GM18867 (cell line): ENCODE measurements around the gene CYP26A1.

ENCODE experiments used
- ATAC-seq: cut with Tn5 transposase; IDR thresholded peaks from one replicate; pipeline ENCODE4 v1.9.1; 2021; ENCODE audit warnings: mild to moderate bottlenecking, moderate library complexity; ENCODE audit not compliant: unreplicated experiment

CYP26A1 gene, protein sequence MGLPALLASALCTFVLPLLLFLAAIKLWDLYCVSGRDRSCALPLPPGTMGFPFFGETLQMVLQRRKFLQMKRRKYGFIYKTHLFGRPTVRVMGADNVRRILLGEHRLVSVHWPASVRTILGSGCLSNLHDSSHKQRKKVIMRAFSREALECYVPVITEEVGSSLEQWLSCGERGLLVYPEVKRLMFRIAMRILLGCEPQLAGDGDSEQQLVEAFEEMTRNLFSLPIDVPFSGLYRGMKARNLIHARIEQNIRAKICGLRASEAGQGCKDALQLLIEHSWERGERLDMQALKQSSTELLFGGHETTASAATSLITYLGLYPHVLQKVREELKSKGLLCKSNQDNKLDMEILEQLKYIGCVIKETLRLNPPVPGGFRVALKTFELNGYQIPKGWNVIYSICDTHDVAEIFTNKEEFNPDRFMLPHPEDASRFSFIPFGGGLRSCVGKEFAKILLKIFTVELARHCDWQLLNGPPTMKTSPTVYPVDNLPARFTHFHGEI

DNA sequence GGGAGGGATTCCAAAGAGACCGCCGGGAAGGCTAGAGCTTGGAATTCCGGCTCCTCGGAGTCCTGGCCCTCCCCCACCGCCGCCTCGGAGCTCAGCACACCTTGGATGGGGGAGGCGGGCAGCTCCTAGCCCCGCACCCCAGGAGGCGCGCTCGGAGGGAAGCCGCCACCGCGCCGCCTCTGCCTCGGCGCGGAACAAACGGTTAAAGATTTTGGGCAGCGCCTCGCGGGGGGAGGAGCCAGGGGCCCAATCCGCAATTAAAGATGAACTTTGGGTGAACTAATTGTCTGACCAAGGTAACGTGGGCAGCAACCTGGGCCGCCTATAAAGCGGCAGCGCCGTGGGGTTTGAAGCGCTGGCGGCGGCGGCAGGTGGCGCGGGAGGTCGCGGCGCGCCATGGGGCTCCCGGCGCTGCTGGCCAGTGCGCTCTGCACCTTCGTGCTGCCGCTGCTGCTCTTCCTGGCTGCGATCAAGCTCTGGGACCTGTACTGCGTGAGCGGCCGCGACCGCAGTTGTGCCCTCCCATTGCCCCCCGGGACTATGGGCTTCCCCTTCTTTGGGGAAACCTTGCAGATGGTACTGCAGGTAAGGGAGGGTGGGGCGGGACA is at the start of gene CYP26A1:
TSS of gene CYP26A1 (plus strand) at position 355 of the 608 bp plus-strand sequence. CDS start at position 397, 42 bp downstream.
- ATAC-seq = no peak

GRCh38 chr10:93026072-93026471 is 47.6 kb upstream of the CYP26A1 start:
- no peak for ATAC-seq

GRCh38 chr10:93027508-93027907 is 46.2 kb upstream of the CYP26A1 start:
- ATAC-seq = no peak

DNA sequence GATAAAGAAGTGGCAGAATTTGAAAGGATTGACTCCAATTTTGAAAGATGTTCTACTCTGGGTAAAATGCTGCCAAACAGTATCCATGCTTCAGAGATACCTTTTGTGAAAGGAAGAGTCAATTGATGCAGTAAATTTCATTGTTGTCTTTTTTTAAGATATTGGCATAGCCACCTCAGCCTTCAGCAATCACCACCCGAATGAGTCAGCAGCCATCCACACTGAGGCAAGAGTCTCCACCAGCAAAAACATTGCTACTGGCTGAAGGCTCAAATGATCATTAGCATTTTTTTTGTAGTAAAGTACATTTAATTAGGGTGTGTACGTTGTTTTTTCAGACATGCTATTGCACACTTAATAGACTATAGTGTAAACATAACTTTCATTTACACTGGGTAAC is 44.8 kb upstream of the CYP26A1 start:
- ATAC-seq = no peak

DNA sequence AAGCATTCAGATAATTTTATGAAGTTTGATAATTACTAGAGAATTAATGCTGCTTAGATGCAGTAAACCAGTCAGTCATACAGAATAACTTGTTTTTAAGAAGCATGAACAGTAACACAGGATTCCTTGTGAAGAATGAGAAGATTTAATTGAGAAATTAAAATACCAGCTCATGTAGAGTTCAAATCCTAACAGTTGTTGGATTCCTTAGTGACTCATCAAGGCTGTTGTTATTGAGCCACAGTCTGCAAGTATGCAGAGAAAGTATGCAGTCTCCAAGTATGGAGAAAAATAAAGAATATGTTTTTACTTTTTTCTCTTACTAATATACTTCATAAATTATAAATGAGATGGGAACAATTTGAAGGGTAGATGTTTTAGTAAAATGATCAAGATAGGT is 43.3 kb upstream of the CYP26A1 start:
- no peak for ATAC-seq

DNA sequence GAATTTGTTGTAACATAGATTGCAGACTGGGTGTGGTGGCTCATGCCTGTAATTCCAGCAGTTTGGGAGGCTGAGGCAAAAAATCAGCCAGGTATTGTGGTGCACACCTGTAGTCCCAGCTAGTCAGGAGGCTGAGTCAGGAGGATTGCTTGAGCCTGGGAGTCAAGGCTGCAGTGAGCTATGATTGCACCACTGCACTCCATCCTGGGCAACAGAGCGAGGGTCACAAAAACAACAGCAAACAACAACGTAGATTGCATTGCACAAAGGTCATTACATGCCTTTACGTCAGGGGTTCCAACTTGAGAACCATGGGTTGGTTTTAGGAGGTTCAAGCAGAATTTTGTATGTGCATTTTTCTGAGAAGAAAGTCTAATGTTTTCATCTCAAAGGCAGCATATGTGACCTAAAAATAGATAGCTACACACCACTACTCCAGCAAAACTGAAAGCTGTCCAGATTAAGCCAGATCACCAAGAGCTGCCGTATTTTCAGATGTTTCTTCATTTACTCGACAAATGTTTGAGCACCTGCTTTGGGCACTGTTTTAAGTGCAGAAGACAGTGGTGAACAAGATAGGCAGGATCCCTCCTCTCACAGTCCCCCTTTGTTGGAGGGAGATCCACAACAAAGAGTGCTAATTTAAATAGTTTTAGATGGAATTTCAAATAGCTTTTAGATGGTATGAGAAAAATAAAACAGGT is 41.4 kb upstream of the CYP26A1 start:
- no peak for ATAC-seq

GRCh38 chr10:93032809-93033137 is 40.9 kb upstream of the CYP26A1 start:
- ATAC-seq = no peak

DNA sequence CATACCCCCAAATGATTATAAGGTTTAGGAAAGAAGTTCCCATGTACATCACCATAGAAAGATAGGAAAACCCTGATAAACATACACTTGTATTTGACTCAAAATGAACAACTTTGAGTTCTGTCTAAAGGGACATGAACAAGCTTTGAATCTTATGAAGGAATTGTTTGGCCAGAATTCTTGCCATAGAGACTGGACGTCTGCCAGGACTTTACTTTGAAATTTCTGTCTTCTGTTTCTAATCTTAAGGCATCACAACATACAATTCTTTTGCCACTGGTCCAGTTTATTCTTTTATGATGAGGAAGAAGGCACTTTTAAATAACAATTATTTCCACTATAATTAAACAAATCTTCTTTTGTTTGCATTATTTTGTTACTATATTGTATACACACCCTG is 39.3 kb upstream of the CYP26A1 start:
- ATAC-seq = no peak

DNA sequence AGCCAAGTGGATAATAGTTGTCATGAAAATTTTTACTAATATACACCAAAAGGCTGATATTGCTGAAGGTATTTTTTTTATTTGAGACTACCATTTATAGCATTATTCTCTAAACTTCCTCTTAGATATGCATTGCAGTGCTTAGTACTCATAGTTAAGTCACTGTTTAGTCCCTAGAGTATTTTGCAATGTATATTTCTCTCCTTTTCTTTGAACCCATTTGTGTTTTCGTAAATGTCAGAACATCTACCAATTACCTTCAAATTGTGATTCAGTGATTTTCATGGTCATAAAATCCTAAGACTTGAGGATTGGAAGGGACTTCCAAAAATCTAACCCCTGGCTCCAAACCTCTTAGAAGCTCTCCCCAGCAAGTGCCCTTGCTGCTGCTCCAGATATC is 34.6 kb upstream of the CYP26A1 start:
- no peak for ATAC-seq

DNA sequence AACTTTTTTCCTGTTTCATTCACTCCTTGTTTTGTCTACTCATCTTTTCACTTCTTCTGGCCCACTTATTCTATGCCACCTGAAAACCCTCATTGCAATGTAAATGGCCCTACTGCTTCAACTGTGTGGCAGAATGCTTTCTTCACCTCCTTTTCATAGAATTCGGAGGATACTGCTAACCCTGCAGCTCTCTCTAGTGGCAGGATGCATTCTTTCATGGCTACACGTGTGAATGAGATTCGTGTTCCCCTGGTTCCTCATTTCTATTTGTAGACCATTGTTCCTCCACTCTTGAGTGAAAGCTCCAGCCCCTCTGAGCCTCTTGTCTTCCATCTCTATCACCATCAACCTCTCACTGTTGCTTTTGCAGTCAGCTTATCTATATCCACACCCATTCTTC is 34.0 kb upstream of the CYP26A1 start:
- no peak for ATAC-seq

- ATAC-seq = no peak
Measured at GRCh38 chr10:93054486-93054885, 19.2 kb upstream of the CYP26A1 start.

GRCh38 chr10:93058139-93058538 is 15.6 kb upstream of the CYP26A1 start:
- no peak for ATAC-seq

DNA sequence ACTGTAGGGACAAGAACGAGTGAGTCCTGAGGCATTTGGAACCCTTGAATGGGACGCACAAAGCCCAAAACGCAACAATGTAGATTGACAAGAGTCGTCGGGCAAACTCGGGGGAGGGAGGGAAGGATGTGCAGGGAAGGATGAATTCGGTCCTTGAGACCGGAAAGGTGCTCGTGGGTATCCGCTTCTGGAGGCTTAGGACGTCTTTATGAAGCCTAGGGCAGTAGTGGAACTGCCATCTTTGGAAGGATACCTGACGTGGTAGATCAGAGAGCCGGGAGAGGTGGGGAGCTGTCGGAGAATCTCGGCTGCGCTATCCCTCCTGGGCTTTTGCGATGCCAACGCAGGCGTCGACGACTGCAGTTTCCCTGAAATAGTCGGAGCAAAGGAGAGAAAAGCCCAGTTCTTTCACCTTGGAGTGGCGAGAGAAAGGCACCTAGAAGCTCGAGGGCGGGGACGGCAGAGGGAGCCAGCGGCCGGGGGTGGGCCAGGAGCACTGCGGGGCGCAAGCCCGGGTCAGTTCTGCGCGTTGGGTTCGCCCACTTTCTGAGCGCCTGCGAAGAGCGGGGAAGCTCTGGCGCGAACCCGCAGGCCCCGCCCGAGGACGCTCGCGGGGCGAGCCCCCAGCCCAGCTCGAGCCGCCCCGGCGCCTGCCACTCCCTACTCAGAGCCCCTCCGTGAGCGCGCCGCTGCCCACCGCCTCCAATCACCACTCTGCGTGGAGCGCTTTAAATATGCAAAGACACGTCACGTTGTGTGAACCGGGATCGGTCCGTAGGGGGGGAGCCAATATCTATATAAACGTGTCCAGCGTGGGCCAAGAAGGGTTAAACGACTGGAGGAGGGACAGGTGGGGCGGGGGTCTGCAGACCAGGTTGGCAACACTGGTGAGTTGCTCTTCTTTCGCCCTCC is 13.5 kb upstream of the CYP26A1 start, which contains the start of gene CYP26C1:
TSS of gene CYP26C1 (plus strand) at position 824 of the 912 bp plus-strand sequence. CDS start 466 bp downstream, outside the sequence.
- ATAC-seq = no peak

GRCh38 chr10:93060887-93061593 is 12.7 kb upstream of the CYP26A1 start:
- no peak for ATAC-seq

DNA sequence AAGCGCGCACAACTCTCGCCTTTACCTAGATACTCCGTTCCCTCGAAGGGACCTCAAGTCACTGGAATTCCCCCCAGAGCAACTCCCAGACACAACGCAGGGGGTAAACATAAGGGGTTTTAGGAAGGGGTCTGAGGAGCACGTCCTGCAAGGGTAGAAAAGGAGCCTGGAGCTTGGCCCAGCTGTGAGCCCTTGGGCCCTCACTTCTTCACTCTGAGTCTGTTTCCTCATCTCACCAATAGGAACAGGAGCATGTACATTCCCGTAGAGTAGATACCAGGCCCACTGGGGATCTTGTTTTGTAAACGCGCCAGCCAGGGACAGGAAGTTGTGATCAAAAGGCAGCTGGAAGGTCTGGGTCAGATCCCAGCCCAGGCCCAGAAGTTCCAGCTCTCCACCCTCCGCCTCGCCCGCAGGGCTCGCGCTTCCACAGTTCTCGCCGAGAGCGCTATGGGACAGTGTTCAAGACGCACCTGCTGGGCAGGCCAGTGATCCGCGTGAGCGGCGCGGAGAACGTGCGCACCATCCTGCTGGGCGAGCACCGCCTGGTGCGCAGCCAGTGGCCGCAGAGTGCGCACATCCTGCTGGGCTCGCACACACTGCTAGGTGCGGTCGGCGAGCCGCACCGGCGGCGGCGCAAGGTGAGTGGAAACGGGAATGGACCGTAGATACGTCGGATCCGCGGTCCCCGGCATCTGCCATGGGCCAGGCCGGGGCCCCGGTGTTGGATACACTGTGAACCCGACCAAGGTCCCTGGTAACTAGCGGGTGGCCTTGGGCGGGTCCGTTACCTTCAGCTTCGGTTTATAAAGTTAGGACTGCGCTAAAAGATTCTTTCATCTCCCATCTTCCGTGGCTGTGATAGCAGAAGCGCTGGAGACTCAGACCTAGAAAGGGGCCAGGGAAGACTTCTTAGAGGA is 11.8 kb upstream of the CYP26A1 start:
- no peak for ATAC-seq

- no peak for ATAC-seq
Measured at GRCh38 chr10:93062514-93063143, 11.1 kb upstream of the CYP26A1 start.

GRCh38 chr10:93063144-93063976 is 10.3 kb upstream of the CYP26A1 start:
- no peak for ATAC-seq
